ENCODE data around the gene KDM3A. TPM values are rescaled to one million over a fixed set of nuclear protein-coding genes. Genes with fewer than 3 reads are reported as not detected.
"Not testable (repeated sequence)": the region's sequence is repeated elsewhere in the genome, so short reads cannot be mapped to it uniquely, and the experiment has no call there.

The KDM3A gene
- total RNA-seq, 2 donors from 2014 or later: 41.8 to 46.0 TPM

GRCh38 chr2:86470890-86471289 lies 29.7 kb downstream of the KDM3A start:
- no peak for DNase-seq (ENCODE audit: low spot score)
- intact Hi-C loops (cut with DNase I): no loop called here

GRCh38 chr2:86471637-86472036 lies 30.5 kb downstream of the KDM3A start:
- no peak for DNase-seq (ENCODE audit: low spot score)
- intact Hi-C loops (cut with DNase I): no loop called here

- intact Hi-C loops (cut with DNase I): no loop called here
- DNase-seq (ENCODE audit: low spot score): no peak
These were observed 34.9 kb downstream of the KDM3A start for GRCh38 chr2:86476092-86476491.

GRCh38 chr2:86476918-86477317 lies 35.7 kb downstream of the KDM3A start:
- intact Hi-C loops (cut with DNase I): no loop called here
- DNase-seq (ENCODE audit: low spot score): no peak

GRCh38 chr2:86477349-86477748 lies 36.2 kb downstream of the KDM3A start:
- no peak for DNase-seq (ENCODE audit: low spot score)
- intact Hi-C loops (cut with DNase I): no loop called here

- intact Hi-C loops (cut with DNase I): no loop called here
- no peak for DNase-seq (ENCODE audit: low spot score)
These were observed 38.9 kb downstream of the KDM3A start for GRCh38 chr2:86480105-86480504.

- DNase-seq (ENCODE audit: low spot score): no peak
- intact Hi-C loops (cut with DNase I): no loop called here
These were observed 40.9 kb downstream of the KDM3A start for GRCh38 chr2:86482034-86482433.

- no peak for DNase-seq (ENCODE audit: low spot score)
- intact Hi-C loops (cut with DNase I): no loop called here
These were observed 43.2 kb downstream of the KDM3A start for GRCh38 chr2:86484385-86484784.

GRCh38 chr2:86485103-86485502 lies 43.9 kb downstream of the KDM3A start:
- intact Hi-C loops (cut with DNase I): no loop called here
- DNase-seq (ENCODE audit: low spot score): no peak

- DNase-seq (ENCODE audit: low spot score): no peak
- intact Hi-C loops (cut with DNase I): no loop called here
These were observed 44.6 kb downstream of the KDM3A start for GRCh38 chr2:86485802-86486201.

GRCh38 chr2:86487062-86487461 lies 45.9 kb downstream of the KDM3A start:
- intact Hi-C loops (cut with DNase I): no loop called here
- DNase-seq (ENCODE audit: low spot score): no peak

GRCh38 chr2:86488561-86489250 lies 47.5 kb downstream of the KDM3A start:
- intact Hi-C loops (cut with DNase I): no loop called here

GRCh38 chr2:86489542-86489941 lies 48.4 kb downstream of the KDM3A start:
- DNase-seq (ENCODE audit: low spot score): no peak
- intact Hi-C loops (cut with DNase I): no loop called here

More at GRCh38 chr2:86488561-86489250, 47.5 kb downstream of the KDM3A start:
- DNase-seq (ENCODE audit: low spot score): no peak

GRCh38 chr2:86490245-86490644 lies 49.1 kb downstream of the KDM3A start:
- DNase-seq (ENCODE audit: low spot score): no peak
- intact Hi-C loops (cut with DNase I): no loop called here

GRCh38 chr2:86491088-86491487 lies 49.9 kb downstream of the KDM3A start:
- intact Hi-C loops (cut with DNase I): no loop called here
- no peak for DNase-seq (ENCODE audit: low spot score)

GRCh38 chr2:86492048-86492453 lies 50.9 kb downstream of the KDM3A start:
- intact Hi-C loops (cut with DNase I): no loop called here
- no peak for DNase-seq (ENCODE audit: low spot score)

- intact Hi-C loops (cut with DNase I): not testable (repeated sequence)
These were observed 55.2 kb downstream of the KDM3A start for GRCh38 chr2:86496391-86496790.

GRCh38 chr2:86498468-86499260 lies 57.5 kb downstream of the KDM3A start:
- no peak for DNase-seq (ENCODE audit: low spot score)
- intact Hi-C loops (cut with DNase I): no loop called here

More at GRCh38 chr2:86496391-86496790, 55.2 kb downstream of the KDM3A start:
- DNase-seq (ENCODE audit: low spot score): not testable (repeated sequence)

GRCh38 chr2:86499326-86499725 lies 58.2 kb downstream of the KDM3A start:
- no peak for DNase-seq (ENCODE audit: low spot score)
- intact Hi-C loops (cut with DNase I): no loop called here

GRCh38 chr2:86500325-86501083 lies 59.3 kb downstream of the KDM3A start:
- intact Hi-C loops (cut with DNase I): no loop called here
- DNase-seq (ENCODE audit: low spot score): no peak
